22Rv1 (cell line): ENCODE results near the gene PRAME.
"Not testable (repeated sequence)": the region's sequence is repeated elsewhere in the genome, so short reads cannot be mapped to it uniquely, and the experiment has no call there.

ENCODE experiments used
- ZFX ChIP-seq: fragments of 450-650 bp; IDR thresholded peaks from 2 replicates; pipeline ENCODE4 v1.6.1; 2017; ENCODE audit warnings: antibody characterized with exemption, borderline replicate concordance
- TF ChIP-seq, protein P1 (sequence below): fragments of 450-650 bp; IDR thresholded peaks from 2 replicates; pipeline ENCODE4 v1.5.1; 2017; ENCODE audit warnings: mild to moderate bottlenecking

DNA sequence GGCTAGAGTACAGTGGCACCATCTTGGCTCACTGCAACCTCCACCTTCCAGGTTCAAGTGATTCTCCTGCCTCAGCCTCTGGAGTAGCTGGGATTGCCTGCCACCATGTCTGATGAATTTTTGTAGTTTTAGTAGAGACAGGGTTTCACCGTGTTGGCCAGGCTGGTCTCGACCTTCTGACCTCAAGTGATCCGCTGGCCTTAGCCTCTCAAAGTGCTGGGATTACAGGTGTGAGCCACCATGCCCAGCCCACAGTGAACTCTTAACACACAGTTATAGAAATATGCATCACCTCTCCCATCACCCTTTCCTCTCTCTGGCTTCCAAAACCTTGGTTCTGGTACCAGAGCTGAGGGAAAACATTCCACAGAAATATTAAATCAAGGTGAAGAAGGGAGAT, 49.0 kb upstream of the PRAME start:
- TF ChIP-seq, protein P1, sequence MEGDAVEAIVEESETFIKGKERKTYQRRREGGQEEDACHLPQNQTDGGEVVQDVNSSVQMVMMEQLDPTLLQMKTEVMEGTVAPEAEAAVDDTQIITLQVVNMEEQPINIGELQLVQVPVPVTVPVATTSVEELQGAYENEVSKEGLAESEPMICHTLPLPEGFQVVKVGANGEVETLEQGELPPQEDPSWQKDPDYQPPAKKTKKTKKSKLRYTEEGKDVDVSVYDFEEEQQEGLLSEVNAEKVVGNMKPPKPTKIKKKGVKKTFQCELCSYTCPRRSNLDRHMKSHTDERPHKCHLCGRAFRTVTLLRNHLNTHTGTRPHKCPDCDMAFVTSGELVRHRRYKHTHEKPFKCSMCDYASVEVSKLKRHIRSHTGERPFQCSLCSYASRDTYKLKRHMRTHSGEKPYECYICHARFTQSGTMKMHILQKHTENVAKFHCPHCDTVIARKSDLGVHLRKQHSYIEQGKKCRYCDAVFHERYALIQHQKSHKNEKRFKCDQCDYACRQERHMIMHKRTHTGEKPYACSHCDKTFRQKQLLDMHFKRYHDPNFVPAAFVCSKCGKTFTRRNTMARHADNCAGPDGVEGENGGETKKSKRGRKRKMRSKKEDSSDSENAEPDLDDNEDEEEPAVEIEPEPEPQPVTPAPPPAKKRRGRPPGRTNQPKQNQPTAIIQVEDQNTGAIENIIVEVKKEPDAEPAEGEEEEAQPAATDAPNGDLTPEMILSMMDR: not testable (repeated sequence)
- not testable (repeated sequence) for TF ChIP-seq ZFX
